Brain microvascular endothelial cell (primary cell): ENCODE data around the gene ELAVL2.

Experiments used
- DNase-seq: peaks from one replicate; pipeline ENCODE4 v3.0.0-alpha.2; 2020
- H3K27ac ChIP-seq: fragments of 250-450 bp; sonication (Bioruptor Pico); 2 replicates; pipeline ENCODE4 v1.5.1; 2020; ENCODE audit warnings: mild to moderate bottlenecking, moderate library complexity
- H3K27me3 ChIP-seq: fragments of 250-450 bp; sonication (Bioruptor Pico); replicated peaks from 2 replicates; pipeline ENCODE4 v1.5.1; 2020; ENCODE audit warnings: mild to moderate bottlenecking
- H3K36me3 ChIP-seq: fragments of 250-450 bp; sonication (Bioruptor Pico); replicated peaks from 2 replicates; pipeline ENCODE4 v1.5.1; 2020; ENCODE audit warnings: mild to moderate bottlenecking
- H3K4me3 ChIP-seq: 2 replicates; pipeline ENCODE4 v1.5.1; 2011; ENCODE audit warnings: low read depth, mild to moderate bottlenecking, control low read depth, low read length, moderate library complexity
- in situ Hi-C: cut with HindIII; loops from 2 replicates; pipeline ENCODE4 v1.10.0; 2017; ENCODE audit warnings: low sequenced_read_pairs, low pct_ligation_motif_present
- TF ChIP-seq, protein P1 (sequence below): IDR thresholded peaks from 2 replicates; pipeline ENCODE4 v1.5.1; 2011; ENCODE audit warnings: low read depth, mild to moderate bottlenecking, moderate library complexity, low read length, control low read depth, inconsistent platforms; ENCODE audit errors: missing control alignments

The ELAVL2 gene

DNA sequence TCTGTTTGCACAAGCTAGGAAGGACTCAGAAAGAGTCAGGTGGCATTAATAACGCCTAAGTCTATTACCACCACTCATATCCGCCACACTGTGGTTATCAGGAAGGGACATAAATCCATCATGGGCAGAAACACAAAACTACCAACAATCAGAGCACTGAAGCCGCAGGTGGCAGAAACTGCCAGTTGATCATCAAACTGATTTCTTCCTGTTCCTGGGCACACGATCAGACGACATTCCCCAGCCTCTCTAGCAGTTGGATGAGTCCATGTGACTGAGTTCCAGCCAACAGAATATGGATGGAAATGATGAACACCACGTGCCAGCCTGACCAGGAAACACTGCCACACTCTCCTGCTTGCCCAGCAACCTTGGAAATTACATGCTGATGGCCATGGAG, 181.7 kb downstream of the ELAVL2 start:
- Histone ChIP-seq H3K4me3 (no peak overlapping the region), H3K36me3 (no peaks in the 10 kb centered on the region), H3K27ac (no peak overlapping the region), H3K27me3 (no peaks in the 10 kb centered on the region)
- DNase-seq = no peak
- TF ChIP-seq, protein P1, sequence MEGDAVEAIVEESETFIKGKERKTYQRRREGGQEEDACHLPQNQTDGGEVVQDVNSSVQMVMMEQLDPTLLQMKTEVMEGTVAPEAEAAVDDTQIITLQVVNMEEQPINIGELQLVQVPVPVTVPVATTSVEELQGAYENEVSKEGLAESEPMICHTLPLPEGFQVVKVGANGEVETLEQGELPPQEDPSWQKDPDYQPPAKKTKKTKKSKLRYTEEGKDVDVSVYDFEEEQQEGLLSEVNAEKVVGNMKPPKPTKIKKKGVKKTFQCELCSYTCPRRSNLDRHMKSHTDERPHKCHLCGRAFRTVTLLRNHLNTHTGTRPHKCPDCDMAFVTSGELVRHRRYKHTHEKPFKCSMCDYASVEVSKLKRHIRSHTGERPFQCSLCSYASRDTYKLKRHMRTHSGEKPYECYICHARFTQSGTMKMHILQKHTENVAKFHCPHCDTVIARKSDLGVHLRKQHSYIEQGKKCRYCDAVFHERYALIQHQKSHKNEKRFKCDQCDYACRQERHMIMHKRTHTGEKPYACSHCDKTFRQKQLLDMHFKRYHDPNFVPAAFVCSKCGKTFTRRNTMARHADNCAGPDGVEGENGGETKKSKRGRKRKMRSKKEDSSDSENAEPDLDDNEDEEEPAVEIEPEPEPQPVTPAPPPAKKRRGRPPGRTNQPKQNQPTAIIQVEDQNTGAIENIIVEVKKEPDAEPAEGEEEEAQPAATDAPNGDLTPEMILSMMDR = no peak
- in situ Hi-C loops = no loop called here

DNA sequence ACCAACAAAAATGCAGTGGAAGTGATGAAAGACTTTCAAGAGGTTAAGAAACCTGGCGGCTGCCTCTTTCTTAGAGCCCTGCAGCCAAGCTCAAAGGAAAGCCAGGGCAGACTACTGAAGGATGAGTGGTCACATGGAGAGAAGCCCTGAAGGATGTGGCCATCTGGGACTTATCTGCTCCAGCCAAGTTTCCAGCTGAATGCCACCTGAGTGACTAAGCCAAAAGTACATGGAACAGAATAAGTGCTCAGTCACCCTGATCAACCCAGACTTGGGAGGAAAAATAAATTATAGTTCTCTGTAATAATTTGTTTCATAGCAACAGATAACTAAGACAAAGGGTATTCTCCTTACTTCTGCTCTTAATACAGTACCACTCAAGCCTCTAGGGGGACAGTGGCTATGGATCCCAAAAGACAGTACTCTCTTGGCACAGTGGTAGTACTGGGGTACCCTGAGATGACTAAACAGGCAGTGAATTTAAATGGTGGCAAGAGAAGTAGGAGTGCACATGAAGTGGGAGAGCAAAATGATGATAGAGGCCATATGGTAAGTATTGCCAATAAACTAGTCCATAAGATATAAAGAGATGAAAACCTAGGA, 182.3 kb downstream of the ELAVL2 start:
- in situ Hi-C loops = no loop called here

More for the DNA sequence above, 182.3 kb downstream of the ELAVL2 start:
- Histone ChIP-seq H3K4me3 (no peak overlapping the region), H3K36me3 (no peaks in the 10 kb centered on the region), H3K27me3 (no peaks in the 10 kb centered on the region), H3K27ac (no peak overlapping the region)
- DNase-seq = no peak
- TF ChIP-seq, protein P1 = no peak
